ENCODE results near the gene GRIA4. TPM values are rescaled to one million over a fixed set of nuclear protein-coding genes. Genes with fewer than 3 reads are reported as not detected.

The GRIA4 gene
- total RNA-seq, 1 experiment from 2014 or later, result not detected

DNA sequence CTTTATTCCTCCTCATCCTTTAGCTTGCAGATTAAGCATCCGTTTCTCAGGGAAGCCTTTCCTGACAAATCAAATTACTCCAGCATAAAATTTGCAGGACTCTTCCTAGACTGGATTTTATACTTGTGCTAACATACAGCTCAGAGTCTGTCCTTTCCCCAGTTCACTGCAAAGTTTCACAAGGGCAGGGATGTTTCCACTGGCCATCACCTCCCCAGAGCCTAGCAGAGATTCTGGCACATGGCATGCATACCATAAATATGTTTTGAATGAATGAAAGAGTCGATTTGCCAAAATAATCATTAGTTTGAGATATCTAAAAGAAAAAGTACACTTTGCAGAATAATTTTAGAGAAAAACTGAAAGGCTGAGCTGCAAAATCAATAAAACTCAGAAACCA, 401.6 kb downstream of the GRIA4 start:
- Mint-ChIP-seq H3K4me3 (ENCODE audit: unreplicated experiment) (no peak overlapping the region), H3K27me3 (ENCODE audit: insufficient read depth, unreplicated experiment) (no peaks in the 10 kb centered on the region), H3K4me1 (ENCODE audit: insufficient read depth, unreplicated experiment) (peaks cover 14% of the 10 kb centered on the region), H3K9me3 (ENCODE audit: unreplicated experiment) (no peaks in the 10 kb centered on the region), H3K27ac (ENCODE audit: low read depth, unreplicated experiment) (no peak overlapping the region), H3K36me3 (ENCODE audit: insufficient read depth, unreplicated experiment) (peaks cover 65% of the 10 kb centered on the region)
- POLR2A ChIA-PET, result no interaction called here
- CTCF ChIA-PET, result interaction anchor here (0.6 kb wide), 2 partner anchors 26 to 49 kb away, joined by 3 to 5 read pairs; no protein-coding TSS in a partner anchor
- BruUV-seq (replicated peaks), result no TSS peak
- intact Hi-C loops (cut with micrococcal nuclease), result no loop called here
- TF ChIP-seq, protein P1, sequence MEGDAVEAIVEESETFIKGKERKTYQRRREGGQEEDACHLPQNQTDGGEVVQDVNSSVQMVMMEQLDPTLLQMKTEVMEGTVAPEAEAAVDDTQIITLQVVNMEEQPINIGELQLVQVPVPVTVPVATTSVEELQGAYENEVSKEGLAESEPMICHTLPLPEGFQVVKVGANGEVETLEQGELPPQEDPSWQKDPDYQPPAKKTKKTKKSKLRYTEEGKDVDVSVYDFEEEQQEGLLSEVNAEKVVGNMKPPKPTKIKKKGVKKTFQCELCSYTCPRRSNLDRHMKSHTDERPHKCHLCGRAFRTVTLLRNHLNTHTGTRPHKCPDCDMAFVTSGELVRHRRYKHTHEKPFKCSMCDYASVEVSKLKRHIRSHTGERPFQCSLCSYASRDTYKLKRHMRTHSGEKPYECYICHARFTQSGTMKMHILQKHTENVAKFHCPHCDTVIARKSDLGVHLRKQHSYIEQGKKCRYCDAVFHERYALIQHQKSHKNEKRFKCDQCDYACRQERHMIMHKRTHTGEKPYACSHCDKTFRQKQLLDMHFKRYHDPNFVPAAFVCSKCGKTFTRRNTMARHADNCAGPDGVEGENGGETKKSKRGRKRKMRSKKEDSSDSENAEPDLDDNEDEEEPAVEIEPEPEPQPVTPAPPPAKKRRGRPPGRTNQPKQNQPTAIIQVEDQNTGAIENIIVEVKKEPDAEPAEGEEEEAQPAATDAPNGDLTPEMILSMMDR (IDR thresholded peaks at IDR 0.05; ENCODE audit: unreplicated experiment), result no peak
- no peak for DNase-seq (ENCODE audit: unreplicated experiment)

DNA sequence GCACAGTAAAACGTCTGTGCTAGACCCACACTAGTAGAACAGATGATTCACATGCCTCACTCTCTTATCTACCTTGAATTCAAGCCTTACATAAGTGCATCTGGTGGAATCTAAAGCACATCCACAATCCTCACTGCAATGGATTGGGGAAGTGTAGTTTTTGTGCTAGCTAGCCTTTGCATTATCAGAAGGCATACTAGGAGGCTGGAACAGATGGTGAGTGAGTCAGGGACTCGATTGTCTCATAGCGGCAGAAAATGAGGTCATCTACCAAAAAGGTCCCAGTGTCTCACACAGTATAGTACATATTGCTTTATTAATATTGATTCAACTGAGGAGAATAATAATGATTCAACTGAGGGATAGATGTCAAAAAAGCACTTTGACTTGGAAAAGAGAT, 402.9 kb downstream of the GRIA4 start:
- CTCF ChIA-PET, result no interaction called here
- Mint-ChIP-seq H3K27ac (ENCODE audit: low read depth, unreplicated experiment) (peak overlapping the region; percentile 75), H3K4me1 (ENCODE audit: insufficient read depth, unreplicated experiment) (peaks cover 15% of the 10 kb centered on the region), H3K27me3 (ENCODE audit: insufficient read depth, unreplicated experiment) (no peaks in the 10 kb centered on the region), H3K36me3 (ENCODE audit: insufficient read depth, unreplicated experiment) (peaks cover 52% of the 10 kb centered on the region), H3K4me3 (ENCODE audit: unreplicated experiment) (no peak overlapping the region), H3K9me3 (ENCODE audit: unreplicated experiment) (no peaks in the 10 kb centered on the region)
- TF ChIP-seq, protein P1 (IDR thresholded peaks at IDR 0.05; ENCODE audit: unreplicated experiment), result no peak
- BruUV-seq (replicated peaks), result no TSS peak
- peak; percentile 32 for DNase-seq (ENCODE audit: unreplicated experiment)
- POLR2A ChIA-PET, result no interaction called here
- intact Hi-C loops (cut with micrococcal nuclease), result no loop called here

DNA sequence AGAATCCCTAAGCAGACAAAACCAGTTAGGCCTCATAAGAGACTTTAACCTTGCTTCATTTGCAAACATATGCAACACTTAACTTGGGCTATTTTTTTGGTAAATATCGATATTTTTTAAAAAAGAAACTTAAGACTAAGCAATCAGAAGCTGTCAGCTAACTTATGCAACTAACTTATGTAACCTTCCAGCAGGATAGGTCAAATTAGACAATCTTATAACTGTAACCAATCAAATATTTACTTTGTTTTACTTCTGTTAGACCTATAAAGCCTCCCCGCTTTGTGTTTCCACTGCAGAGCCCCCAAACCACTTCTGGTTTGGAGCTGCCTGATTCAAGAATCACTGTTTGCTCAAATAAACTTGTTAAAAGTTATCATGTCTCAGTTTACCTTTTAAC, 404.2 kb downstream of the GRIA4 start:
- CTCF ChIA-PET, result interaction anchor here (0.6 kb wide), 1 partner anchor 33 kb away, joined by 3 read pairs; no protein-coding TSS in a partner anchor
- DNase-seq (ENCODE audit: unreplicated experiment), result no peak
- Mint-ChIP-seq H3K36me3 (ENCODE audit: insufficient read depth, unreplicated experiment) (peaks cover 40% of the 10 kb centered on the region), H3K4me1 (ENCODE audit: insufficient read depth, unreplicated experiment) (peaks cover 25% of the 10 kb centered on the region), H3K4me3 (ENCODE audit: unreplicated experiment) (no peak overlapping the region), H3K27ac (ENCODE audit: low read depth, unreplicated experiment) (no peak overlapping the region), H3K9me3 (ENCODE audit: unreplicated experiment) (no peaks in the 10 kb centered on the region), H3K27me3 (ENCODE audit: insufficient read depth, unreplicated experiment) (no peaks in the 10 kb centered on the region)
- BruUV-seq (replicated peaks), result no TSS peak
- intact Hi-C loops (cut with micrococcal nuclease), result no loop called here
- POLR2A ChIA-PET, result interaction anchor here (0.6 kb wide), 1 partner anchor 1559 kb away, joined by 3 read pairs; no protein-coding TSS in a partner anchor
- TF ChIP-seq, protein P1 (IDR thresholded peaks at IDR 0.05; ENCODE audit: unreplicated experiment), result no peak

DNA sequence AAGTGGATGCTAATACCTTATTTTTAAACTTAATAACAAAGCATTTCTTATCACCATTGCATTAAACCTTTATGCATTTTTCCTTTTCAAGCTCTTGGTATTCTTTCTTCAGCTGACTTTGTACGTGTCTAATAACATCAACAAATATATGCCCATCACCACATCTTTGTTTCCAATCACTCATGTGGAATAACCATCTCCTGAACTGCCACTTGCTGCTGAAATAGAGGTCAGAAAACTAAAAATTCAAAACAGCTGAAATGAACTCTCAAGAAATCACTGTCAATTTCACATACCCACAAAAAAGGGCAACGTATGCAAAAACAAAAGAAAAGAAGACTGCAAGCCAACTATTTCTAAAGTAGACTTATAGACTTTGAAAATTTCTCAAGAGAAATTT, 404.7 kb downstream of the GRIA4 start:
- H3K4me3 Mint-ChIP-seq (ENCODE audit: unreplicated experiment), result no peak overlapping the region
- BruUV-seq (replicated peaks), result no TSS peak
- CTCF ChIA-PET, result no interaction called here

More for the DNA sequence above, 404.7 kb downstream of the GRIA4 start:
- Mint-ChIP-seq H3K27me3 (ENCODE audit: insufficient read depth, unreplicated experiment) (no peaks in the 10 kb centered on the region), H3K9me3 (ENCODE audit: unreplicated experiment) (no peaks in the 10 kb centered on the region), H3K4me1 (ENCODE audit: insufficient read depth, unreplicated experiment) (peaks cover 31% of the 10 kb centered on the region), H3K27ac (ENCODE audit: low read depth, unreplicated experiment) (no peak overlapping the region), H3K36me3 (ENCODE audit: insufficient read depth, unreplicated experiment) (peaks cover 37% of the 10 kb centered on the region)
- intact Hi-C loops (cut with micrococcal nuclease), result no loop called here
- POLR2A ChIA-PET, result interaction anchor here (0.6 kb wide), 1 partner anchor 1560 kb away, joined by 3 read pairs; no protein-coding TSS in a partner anchor
- DNase-seq (ENCODE audit: unreplicated experiment), result no peak
- TF ChIP-seq, protein P1 (IDR thresholded peaks at IDR 0.05; ENCODE audit: unreplicated experiment), result no peak
